ENCODE data around the gene CNDP1. TPM values are rescaled to one million over a fixed set of nuclear protein-coding genes. Genes with fewer than 3 reads are reported as not detected.
A peak's percentile ranks its signal among the peaks of the same experiment; 100 is the strongest.

The CNDP1 gene
- total RNA-seq, 1 donor from 2014 or later: not detected

- no peak for DNase-seq (ENCODE audit: low read depth, low spot score)
Observed at GRCh38 chr18:74579496-74580065, 45.3 kb downstream of the CNDP1 start.

- no peak for DNase-seq (ENCODE audit: low read depth, low spot score)
Observed at GRCh38 chr18:74582642-74583041, 48.3 kb downstream of the CNDP1 start.

DNA sequence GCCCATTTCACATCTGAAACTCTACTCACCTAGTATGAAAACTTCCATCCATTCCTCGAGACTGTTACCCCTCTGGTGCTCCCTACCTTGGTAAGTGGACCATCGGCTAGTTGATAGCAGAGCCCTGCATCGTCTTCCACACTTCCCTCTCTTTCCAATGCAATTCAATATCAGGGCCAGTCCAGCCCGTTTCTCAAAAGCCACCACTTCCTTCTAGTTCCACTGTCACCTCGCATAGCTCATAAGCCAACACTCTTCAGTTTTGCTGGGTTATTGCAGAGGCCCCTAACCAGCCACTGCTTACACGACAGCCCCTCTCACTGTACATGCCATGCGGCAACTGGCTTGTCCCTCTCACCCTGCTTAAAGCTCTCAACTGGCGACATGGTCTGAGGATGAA is 53.1 kb downstream of the CNDP1 start:
- DNase-seq (ENCODE audit: low read depth, low spot score): no peak

- DNase-seq (ENCODE audit: low read depth, low spot score): no peak
Observed at GRCh38 chr18:74589021-74589420, 54.7 kb downstream of the CNDP1 start.

DNA sequence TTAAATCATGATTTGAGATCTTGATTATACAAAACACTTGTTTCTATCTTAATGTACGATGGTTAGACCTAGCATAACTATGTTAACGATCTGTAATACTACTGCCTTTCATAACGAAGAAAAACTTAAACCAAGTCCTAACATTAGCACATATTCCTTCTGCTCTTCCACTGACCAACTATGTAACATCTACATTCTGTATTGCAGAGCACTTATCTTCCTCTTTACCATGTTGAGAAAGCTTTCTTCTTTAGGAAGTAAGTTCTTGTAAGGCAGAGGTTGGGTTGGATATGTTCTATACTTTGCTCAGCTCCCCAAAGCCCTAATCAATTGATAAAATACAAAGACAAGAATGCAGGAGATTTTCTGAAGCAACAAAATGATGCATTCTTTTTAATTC is 55.5 kb downstream of the CNDP1 start:
- DNase-seq (ENCODE audit: low read depth, low spot score): no peak

DNA sequence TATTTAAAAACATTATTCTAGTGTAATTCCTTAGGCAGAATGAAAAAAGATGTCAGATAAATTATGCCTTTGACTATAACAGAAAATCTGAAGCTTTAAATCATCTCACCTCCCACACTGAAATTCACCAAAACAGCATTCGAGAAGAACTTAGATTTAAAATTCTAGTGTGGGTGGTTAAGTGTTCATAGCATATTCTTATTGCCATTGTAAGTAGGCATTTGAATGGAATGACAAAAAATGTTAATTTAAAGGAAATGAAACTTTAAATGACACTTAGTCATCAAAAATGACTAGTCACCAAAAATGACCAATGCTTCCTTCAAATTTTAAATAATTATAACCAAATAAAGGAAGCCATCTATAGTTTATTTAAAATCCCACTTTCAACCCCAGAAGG is 56.4 kb downstream of the CNDP1 start:
- DNase-seq (ENCODE audit: low read depth, low spot score): no peak

DNA sequence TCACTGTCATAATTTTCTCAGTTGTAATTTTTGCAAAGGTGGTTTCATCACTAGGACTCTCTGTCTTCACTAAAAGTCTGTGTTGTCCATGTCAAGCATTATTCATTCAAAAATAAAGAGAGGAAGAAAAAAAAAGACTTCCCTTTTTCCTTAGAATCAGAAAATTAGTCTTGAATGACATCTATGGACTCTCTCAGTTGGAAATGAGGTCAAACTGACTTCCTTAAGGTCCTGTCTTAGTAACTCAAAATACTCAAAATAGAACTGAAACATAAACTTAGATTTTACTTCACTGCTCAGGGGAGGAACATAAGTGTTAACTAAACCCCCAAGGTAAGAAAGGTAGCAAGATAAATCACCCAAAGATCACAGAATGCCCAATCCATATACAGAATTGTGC is 61.1 kb downstream of the CNDP1 start:
- DNase-seq (ENCODE audit: low read depth, low spot score): no peak

DNA sequence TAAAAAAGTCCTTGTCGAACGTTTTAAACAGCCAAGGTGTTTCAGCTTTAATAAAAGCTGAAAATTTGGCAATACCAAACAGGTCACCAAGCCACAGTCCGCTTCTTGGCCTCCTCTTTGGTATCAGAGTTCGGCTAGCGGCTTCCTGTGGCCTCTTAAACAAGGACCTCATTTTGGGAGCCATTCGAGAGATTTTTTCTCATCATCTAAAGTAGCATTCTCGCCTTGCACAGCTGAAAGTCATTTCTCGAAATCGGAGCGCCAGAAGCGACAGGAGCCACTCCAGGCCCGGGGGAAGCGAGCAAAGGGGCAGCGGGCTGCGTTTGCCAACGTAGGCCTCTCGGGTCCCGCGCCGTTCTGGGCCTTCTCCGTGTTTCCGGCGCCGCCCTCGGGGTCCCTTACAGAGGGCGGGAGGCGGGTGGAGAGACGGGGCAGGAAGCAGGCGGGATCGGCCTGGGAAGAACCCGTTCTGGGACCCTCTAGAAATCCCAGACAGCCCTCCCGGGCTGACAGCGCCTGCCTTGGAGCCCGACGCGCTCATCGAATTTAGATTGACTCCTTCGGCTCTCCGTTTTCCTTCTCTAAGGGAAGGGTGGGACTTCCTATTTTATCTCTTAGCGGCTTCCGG is 62.8 kb downstream of the CNDP1 start:
- DNase-seq (ENCODE audit: low read depth, low spot score): peak; percentile 22

DNA sequence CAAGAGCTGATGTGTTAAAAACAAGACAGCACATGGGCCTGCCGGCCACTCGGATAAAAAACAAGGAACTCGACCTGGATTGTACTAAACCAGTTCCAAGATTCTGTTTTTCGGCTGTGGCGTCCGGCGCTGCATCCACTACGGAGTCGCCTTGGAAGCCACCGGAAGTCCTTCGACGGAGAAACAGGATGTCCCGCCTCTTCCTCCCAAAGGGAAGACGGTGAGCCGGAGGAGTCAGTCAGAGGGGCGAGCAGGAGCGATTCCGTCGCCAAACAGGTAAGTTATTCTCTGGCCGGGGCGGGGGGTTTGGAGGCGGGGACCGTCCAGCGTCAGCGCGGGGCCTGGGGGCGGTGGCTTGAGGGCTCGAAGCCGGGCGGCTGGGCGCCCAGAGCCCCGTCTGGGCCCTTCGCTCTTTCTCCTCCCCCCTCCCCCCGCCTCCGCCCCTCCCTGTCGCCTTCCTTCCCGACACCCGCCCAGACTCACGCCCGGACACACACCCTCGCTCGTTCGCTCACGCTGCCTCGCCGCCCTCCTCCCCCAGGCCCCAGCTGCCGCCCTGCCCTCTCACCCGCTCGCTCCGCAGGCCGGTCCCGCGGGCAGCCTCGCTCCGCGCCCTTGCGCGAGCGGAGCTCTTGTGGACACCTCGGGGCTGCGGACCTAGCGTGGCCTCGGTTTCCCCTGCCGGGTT is 63.5 kb downstream of the CNDP1 start, which contains the start of gene ZNF407:
Gene ZNF407, plus strand, starts transcription at position 209 of the 688 bp plus-strand sequence. CDS start 33,150 bp downstream, outside the sequence.
- peak; percentile 69 for DNase-seq (ENCODE audit: low read depth, low spot score)

DNA sequence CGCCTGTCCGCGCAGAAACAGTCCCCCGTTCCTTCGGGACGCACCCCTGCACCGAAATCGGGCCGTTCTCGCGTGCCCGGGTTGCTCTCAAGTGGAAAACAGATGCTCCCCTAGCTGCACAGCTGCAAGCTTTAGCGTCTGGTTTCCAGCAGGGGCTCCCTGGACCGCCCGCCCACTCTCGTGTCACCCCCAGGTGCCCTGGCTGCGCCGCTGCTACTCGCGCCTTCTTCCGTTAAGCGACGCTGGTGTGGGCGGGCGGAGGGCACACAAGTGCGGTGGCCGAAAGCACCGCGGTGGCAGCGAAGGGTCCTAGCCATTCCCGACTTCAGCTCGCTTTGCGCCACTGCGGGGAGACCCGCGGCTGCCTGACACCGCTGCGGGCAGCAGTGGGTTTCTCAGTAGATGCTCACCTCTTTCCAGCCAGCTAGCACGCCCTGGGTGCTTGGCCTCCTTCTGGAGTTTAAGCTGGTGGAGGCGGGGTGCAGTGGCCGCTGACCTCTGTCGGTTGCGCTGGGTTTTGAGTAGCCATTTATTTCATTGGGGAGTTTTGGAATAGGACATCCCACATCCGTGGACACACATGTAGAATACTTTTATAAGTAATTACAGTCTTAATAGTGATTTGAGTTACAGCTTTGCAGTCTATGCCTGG is 64.2 kb downstream of the CNDP1 start:
- DNase-seq (ENCODE audit: low read depth, low spot score): no peak

DNA sequence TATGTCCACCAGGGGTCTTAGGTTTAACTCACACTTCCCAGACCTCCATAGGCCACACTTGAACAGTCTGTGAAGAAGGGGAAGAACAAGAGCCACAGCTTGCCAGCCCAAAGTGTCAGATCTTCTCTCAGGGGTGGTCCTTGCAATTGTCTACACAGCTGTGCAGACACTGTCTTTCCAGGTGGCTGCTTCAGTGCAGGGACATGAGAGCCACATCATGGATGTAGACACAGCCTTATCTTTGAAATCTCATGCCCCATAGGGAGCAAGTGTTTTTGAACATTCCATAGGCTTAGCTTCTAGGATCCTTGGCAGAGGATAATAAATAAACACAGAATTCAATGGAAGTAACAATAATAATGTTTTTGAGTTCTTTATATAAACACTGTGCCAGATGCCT is 70.1 kb downstream of the CNDP1 start:
- DNase-seq (ENCODE audit: low read depth, low spot score): no peak

GRCh38 chr18:74604774-74605173 is 70.5 kb downstream of the CNDP1 start:
- no peak for DNase-seq (ENCODE audit: low read depth, low spot score)

DNA sequence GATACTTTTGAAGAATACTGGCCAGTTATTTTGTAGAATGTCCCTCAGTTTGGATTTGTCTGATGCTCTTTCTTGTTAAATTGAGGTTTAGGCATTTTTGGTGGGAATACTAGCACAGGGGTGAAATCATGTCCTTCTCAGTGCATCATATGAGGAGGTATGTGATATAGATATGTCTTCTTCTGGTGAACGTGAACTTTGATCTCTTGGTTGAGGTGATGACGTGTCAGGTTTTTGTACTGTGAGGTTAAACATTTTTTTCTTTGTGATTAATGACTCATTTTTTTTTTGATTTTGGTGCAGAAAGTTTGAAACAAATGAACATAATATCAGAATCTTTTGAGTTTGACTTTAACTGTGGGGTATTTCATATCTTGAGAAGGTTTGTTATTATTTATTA is 74.4 kb downstream of the CNDP1 start:
- DNase-seq (ENCODE audit: low read depth, low spot score): no peak

DNA sequence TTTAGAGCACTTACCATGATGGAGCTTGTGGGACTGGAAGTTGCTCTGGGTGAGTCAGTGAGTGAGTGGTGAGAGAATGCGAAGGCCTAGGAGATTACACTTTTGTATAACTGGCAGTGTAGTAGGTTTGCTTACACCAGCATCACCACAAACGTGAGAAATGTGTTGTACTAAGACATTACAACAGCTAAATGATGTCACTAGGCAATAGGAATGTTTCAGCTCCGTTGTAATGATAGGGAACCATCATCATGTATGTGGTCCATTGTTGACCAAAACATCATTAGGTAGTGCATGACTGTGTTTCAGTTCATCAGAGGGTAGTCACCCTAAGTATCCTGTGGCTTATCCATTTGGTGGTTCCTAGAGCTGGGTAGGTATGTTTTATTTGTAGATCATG is 75.2 kb downstream of the CNDP1 start:
- DNase-seq (ENCODE audit: low read depth, low spot score): no peak

GRCh38 chr18:74610051-74610615 is 75.8 kb downstream of the CNDP1 start:
- DNase-seq (ENCODE audit: low read depth, low spot score): no peak

GRCh38 chr18:74610860-74611259 is 76.6 kb downstream of the CNDP1 start:
- DNase-seq (ENCODE audit: low read depth, low spot score): no peak

DNA sequence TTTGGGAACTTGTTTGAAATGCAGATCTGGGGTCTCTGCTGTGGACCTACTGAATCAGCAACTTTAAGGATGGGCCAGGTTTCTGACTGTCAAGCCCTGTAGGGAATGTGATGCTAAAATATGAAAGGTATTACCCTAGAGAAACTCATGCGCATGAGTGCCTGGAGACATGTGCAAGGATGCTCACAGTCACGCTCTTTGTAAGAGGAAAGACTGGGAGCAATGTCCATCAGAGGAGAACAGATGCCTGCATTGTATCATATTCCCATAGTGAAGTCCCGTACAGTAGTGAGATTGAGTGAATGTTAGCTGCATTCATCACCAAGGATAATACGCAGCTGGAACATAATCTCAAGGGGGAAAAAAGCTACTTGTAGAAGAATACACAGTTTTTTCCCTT is 77.5 kb downstream of the CNDP1 start:
- no peak for DNase-seq (ENCODE audit: low read depth, low spot score)

DNA sequence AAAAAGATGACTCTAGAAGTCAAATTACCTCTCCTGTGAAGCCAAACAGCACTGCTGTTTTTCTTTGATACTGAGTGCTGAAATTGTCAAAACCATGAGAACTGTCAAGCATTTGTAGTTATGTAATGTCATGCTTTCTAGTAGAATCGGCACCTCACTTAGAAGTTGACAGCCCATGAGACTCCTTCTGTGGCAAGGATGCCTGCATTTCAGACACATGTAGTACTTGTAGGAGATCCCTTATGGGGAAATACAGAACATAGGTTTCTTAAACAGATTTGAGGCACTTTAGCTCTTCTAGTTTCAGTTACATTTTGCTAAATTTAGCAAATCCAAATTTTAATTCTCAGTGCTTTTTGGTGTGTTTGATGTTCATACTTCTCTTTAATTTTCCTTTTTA is 79.1 kb downstream of the CNDP1 start:
- DNase-seq (ENCODE audit: low read depth, low spot score): no peak

- DNase-seq (ENCODE audit: low read depth, low spot score): no peak
Observed at GRCh38 chr18:74616494-74616893, 82.2 kb downstream of the CNDP1 start.

GRCh38 chr18:74617486-74617885 is 83.2 kb downstream of the CNDP1 start:
- no peak for DNase-seq (ENCODE audit: low read depth, low spot score)

DNA sequence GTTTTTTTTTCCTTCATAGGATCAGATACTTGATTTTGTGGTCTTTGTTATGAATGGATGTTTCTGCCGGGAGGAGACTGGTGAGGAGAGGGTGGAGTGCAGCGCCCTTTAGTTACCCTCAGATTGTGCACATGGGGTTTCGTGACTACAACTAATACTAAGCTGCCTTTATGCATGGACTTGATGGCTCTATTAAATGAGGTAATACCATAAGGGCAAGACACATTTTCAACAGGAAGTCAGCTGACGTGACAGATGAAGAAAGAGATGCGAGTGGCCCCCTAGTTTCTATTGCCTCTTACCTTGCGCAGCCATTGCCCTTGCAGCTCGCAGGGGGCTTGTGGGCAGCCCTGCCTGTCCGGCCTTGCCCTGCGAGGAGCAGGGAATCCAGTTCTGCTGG is 87.8 kb downstream of the CNDP1 start:
- DNase-seq (ENCODE audit: low read depth, low spot score): no peak

Data from pulmonary artery endothelial cell (primary cell).